GM21737 (cell line): ENCODE results near the gene FBXO45.
"Not testable (repeated sequence)": the region's sequence is repeated elsewhere in the genome, so short reads cannot be mapped to it uniquely, and the experiment has no call there.

Source experiments
- ATAC-seq: cut with Tn5 transposase; IDR thresholded peaks from one replicate; pipeline ENCODE4 v1.9.1; 2021; ENCODE audit warnings: mild to moderate bottlenecking, moderate library complexity; ENCODE audit not compliant: unreplicated experiment

FBXO45 gene

GRCh38 chr3:196615234-196615633, 46.8 kb downstream of the FBXO45 start:
- ATAC-seq: not testable (repeated sequence)

- ATAC-seq: no peak
These were observed 48.8 kb downstream of the FBXO45 start for GRCh38 chr3:196617256-196617655.

GRCh38 chr3:196619223-196619622, 50.8 kb downstream of the FBXO45 start:
- no peak for ATAC-seq

- ATAC-seq: not testable (repeated sequence)
These were observed 51.2 kb downstream of the FBXO45 start for GRCh38 chr3:196619627-196620026.

DNA sequence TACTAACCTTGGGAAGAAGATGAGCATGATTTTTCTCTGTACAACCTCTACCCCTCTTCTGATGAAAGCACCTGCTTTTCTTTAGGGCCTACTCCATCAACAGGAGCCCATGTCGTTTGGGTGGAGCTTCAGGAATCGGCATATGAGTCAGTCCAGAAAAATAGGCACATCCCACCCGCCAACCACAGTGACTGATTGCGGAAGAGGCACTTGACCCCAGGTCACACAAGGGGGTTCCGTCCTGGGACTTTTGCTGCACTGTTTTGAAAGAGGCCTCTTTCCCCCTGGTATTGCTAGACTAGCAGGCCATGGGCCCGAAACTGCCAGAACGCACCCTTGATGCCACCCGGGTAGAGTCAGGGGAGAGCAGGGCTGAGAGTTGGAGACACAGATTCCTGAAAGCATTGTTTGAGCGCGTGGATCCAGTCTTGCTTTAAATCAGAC, 51.7 kb downstream of the FBXO45 start:
- ATAC-seq: no peak

DNA sequence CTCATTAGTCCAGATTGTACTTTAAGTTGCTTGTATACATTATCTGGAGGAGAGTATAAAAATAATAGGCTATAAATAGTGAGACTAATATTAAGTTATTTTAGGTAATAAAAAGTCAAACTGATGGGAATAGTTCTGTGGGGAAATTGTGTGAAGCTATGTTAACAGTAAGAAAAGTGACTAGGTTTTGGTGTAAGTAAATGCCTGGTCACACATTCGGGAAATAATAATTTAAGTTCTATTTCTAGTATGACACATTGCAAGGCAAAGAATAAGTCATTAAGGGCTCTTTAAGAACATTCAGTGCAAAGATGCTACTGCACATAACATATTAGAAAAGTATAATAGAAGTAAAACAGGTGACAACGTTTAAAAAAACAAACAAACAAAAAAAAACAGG, 52.2 kb downstream of the FBXO45 start:
- no peak for ATAC-seq

DNA sequence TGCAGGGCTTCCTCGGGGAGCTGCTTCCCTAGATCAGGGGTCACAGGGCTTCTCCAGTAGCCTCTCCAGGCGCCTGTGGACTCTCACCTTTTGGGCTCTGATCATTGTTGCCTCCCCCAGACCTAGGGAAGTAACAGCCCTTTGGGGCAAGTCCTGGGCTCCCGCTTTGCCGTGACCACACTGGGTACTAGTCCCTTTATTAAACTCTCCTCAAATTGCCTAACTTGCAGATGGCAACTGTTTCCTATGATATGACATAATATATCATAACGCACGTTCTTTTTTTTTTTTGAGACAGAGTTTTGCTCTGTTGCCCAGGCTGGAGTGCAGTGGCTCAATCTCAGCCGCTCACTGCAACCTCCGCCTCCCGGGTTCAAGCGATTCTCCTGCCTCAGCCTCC, 53.2 kb downstream of the FBXO45 start:
- ATAC-seq: no peak

DNA sequence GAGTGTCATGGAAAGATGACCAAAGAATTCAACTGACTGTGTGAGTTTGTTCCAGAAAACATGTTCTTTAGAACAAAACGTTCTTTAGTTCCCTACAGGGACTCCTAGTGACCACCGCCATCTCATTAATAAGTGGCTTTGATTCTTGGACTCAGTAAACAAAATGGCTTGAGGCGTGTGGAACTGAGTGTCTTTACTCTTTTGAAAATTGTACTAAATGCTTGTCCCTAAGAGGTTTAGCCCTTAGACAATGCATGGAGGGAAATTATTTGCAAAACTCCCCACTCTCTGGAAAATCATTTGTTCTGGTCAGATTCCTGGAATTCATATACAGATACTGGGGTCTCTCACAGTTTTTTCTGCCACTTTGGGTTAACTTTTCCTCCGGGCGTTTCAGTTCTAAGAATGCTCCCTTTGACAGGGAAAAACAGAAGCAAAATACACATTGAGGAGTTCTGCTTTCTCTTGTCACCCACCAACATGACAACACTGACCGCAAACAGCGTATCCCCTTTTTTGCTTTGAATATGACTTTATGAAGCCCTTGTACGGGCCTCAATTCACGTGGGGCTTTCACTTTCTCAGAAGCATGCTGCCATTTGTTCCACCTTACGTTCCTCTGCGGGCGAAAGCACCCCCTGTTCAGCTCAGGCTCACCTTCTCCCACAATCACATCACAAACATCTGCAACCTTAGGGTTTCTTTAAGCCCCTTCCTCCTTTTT, 55.8 kb downstream of the FBXO45 start:
- peak; percentile 59 for ATAC-seq

DNA sequence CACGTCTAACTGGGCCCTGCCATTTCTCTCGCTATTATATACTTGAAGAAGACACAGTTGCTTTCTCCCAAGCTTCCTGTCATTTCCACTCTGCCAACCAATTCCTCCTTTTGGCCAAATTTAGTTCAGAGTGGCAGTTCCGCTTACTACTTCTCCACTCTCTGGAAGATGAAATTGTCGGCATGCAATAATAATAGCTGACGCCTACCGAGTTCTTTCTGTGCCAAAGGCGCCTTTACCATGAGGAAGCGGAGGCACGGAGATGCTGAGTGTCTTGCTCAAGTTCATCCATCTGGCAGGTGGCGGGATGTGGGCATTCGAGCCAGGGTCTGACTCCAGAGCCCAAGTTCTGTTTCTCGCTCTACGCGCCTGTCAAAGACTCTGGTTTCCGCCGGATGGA, 56.4 kb downstream of the FBXO45 start:
- no peak for ATAC-seq

DNA sequence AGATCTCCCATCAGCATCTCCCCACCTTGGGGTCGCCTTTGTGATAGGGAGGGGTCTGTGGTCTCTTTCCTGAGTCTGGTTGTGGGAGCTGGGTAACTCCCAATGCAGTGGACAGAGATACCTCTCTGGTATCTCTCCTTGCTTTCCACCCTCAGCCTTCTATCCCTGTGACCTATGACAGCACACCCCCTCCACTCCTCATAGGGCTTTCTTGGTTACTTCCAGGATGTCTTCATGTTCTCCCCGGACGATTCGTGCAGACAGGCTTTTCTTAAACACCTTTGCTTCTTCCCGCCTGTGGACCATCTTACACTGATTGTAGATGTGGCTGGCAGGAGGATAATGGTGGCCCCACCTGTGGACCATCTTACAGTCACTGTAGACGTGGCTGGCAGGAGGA, 56.9 kb downstream of the FBXO45 start:
- ATAC-seq: no peak

- ATAC-seq: no peak
These were observed 59.4 kb downstream of the FBXO45 start for GRCh38 chr3:196627918-196628231.

- ATAC-seq: no peak
These were observed 60.8 kb downstream of the FBXO45 start for GRCh38 chr3:196629228-196629627.

- no peak for ATAC-seq
These were observed 63.2 kb downstream of the FBXO45 start for GRCh38 chr3:196631682-196632045.

DNA sequence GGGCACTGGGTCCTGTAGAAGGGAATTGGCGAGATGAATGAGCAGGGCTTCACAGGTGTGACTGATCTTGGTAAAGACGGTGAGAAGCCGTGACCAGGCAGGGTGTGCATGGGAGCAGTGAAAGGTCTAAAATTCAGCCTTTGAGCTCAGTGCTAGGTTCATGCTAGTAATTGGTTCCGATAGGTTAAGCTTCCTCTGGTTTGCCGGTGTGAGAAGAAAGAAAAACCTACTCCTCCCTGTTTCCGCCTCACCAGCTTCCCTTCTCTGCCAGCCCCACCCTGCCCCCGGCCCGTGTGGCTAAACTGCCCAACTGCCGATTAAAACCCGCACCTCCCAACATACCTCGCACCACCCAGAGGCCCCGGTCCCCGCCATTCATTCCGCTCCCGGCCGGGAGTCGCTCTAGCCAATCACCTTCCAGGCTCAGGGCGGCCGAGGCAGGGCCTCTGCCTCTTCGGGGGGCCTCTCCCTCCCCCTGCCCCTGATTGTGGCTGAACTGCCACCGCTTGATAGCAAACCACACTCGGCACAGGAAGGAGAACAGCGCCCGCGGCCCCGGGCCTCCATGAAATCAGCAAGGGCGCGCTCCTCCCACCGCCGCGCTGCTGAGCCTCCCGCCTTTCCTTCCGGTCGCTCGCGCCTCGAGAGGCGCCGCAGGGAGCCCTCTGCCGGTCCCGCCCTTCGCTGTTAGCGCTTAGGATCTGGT, 63.7 kb downstream of the FBXO45 start:
- ATAC-seq: peak; percentile 66

DNA sequence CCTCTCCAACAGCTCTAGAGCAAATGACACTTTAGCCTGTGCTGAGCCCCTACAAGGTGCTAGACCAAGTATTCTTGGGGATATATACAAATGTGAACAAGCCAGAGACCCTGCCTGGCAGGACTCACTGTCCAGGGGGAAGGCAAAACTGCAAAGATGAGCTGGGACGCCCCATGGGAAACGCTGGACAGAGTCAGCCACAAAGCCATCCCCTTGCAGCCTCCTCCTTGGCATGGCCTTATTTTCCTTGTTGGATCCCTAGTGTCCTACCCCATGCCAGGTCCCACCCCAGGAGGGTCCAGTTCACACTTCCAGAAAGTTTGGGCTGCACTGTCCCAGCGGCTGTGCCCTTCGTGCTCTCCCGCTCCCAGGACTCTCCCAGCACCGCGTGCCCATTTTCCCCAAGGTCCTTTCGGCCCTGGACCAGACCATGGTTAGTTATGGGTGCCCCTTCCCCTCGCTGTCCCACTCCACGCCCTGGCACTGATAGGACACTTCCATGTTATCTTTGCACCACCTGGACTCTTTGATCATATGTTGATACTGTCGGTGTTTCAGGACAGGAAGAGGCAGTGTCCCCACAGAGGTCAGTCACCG, 65.2 kb downstream of the FBXO45 start:
- ATAC-seq: no peak

GRCh38 chr3:196634224-196634623, 65.8 kb downstream of the FBXO45 start:
- no peak for ATAC-seq

GRCh38 chr3:196634829-196635228, 66.4 kb downstream of the FBXO45 start:
- ATAC-seq: no peak

- ATAC-seq: no peak
These were observed 68.2 kb downstream of the FBXO45 start for GRCh38 chr3:196636369-196637349.

DNA sequence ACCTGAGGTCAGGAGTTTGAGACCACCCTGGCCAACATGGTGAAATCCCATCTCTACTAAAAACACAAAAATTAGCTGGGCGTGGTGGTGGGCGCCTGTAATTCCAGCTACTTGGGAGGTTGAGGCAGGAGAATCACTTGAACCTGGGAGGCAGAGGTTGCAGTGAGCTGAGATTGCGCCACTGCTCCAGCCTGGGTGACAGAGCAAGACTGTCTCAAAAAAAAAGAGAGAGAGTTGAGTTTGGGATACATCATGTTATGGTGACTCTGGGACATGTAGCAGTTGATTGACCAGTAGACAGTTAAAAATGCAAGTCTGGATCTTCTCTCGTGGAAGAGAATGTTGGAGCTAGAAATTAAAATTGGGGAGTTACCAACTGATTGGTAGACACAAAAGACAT, 69.5 kb downstream of the FBXO45 start:
- ATAC-seq: not testable (repeated sequence)
